ENCODE results near the gene SLIT3. TPM values are rescaled to one million over a fixed set of nuclear protein-coding genes. Genes with fewer than 3 reads are reported as not detected.

Gene SLIT3
- total and polyA plus RNA-seq, 10 of the 15 experiments (the other 5 are each of a cell fraction or from before 2014, with no cell fraction given), result 0.05 TPM; not detected in 9

DNA sequence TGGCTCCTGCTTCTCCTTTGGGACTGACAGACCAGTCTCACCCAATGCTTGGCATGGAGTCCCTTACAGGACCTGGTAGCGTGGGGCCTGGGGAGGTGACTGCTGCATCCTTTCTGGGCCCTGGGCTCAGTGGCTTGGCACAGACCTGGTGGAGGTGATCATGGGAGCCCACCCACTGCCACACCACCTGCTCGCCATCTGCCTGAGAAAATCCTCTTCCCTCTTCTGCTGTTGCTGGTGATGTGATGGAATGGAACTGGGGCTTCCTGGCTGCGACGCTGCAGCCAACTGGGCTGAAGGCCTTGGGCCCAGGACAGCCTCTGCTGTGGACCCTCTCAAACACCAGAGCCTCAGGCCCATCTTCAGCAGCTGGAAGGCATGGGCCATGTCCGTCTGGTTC, 599.3 kb downstream of the SLIT3 start:
- Histone ChIP-seq H3K9ac (ENCODE audit: control insufficient read depth, insufficient read depth, low read length) (no peak overlapping the region), H3K9me3 (replicated peaks; ENCODE audit: control insufficient read depth, insufficient read depth, low read length) (no peaks in the 10 kb centered on the region), H3K4me3 (no peak overlapping the region), H3K79me2 (ENCODE audit: control insufficient read depth, insufficient read depth, low read length) (no peaks in the 10 kb centered on the region), H3K27me3 (replicated peaks in 1 of 2; ENCODE audit: control insufficient read depth in 2 of 2, insufficient read depth in 2 of 2, low read length in 1 of 2) (no peaks in the 10 kb centered on the region; a peak in 1 of 4 replicates), H4K20me1 (ENCODE audit: control insufficient read depth, insufficient read depth) (no peaks in the 10 kb centered on the region), H3K36me3 (ENCODE audit: control insufficient read depth in 2 of 2, insufficient read depth in 2 of 2, low read length in 1 of 2) (no peaks in the 10 kb centered on the region), H3K4me1 (ENCODE audit: control insufficient read depth, insufficient read depth, low read length) (no peaks in the 10 kb centered on the region), H3K27ac (ENCODE audit: control insufficient read depth, insufficient read depth) (no peak overlapping the region), H2AFZ (ENCODE audit: control insufficient read depth, low read depth, low read length) (no peak overlapping the region), H3K4me2 (ENCODE audit: control insufficient read depth, insufficient read depth) (no peak overlapping the region)
- WGBS (ENCODE audit: insufficient coverage, insufficient replicate concordance, low lambda C conversion rate, missing lambda C conversion rate), result 33% methylated on average over 5 of the region's 5 CpGs
- no peak for DNase-seq (ENCODE audit: low read depth, low spot score)
- POLR2A ChIA-PET, result no interaction called here
- SMC1A ChIA-PET (ENCODE audit: uncharacterized antibody, unreplicated experiment), result no interaction called here
- RAD21 ChIA-PET (ENCODE audit: unreplicated experiment), result no interaction called here
- CTCF ChIA-PET, result interaction anchor here (1.0 kb wide), 1 partner anchor 21 kb away, joined by 3 read pairs; no protein-coding TSS in a partner anchor
- BruUV-seq (replicated peaks), result no TSS peak
- intact Hi-C loops (cut with micrococcal nuclease; ENCODE audit: unreplicated experiment) (loop anchor here (10.0 kb wide), 1 partner anchor 243 kb away; no protein-coding TSS in a partner anchor), in situ Hi-C loops (cut with MboI) (no loop called here)
- ATAC-seq, result no peak
- no peak for FAIRE-seq
- TF ChIP-seq CHD2 (IDR thresholded peaks at IDR 0.05; ENCODE audit: borderline replicate concordance, low read depth, low read length) (no peak), RFX5 (IDR thresholded peaks at IDR 0.05; ENCODE audit: low read depth, low read length) (no peak), BACH1 (IDR thresholded peaks at IDR 0.05; ENCODE audit: borderline replicate concordance) (no peak), IRF4 (IDR thresholded peaks at IDR 0.05; ENCODE audit: low read depth, low read length) (no peak), GABPA (IDR thresholded peaks at IDR 0.05; ENCODE audit: low read depth) (no peak), NBN (IDR thresholded peaks at IDR 0.05) (no peak), YY1 (IDR thresholded peaks at IDR 0.05; ENCODE audit: low read depth, low read length) (no peak), HDAC2 (IDR thresholded peaks at IDR 0.05) (no peak), CBX3 (IDR thresholded peaks at IDR 0.05; ENCODE audit: borderline replicate concordance, low read depth) (no peak), TAF1 (IDR thresholded peaks at IDR 0.05; ENCODE audit: borderline replicate concordance, low read depth, low read length) (no peak), SIN3A (IDR thresholded peaks at IDR 0.05; ENCODE audit: low read depth, low read length) (no peak), ESRRA (IDR thresholded peaks at IDR 0.05; ENCODE audit: low read length) (no peak), DPF2 (IDR thresholded peaks at IDR 0.05) (no peak)
- TF ChIP-seq, protein P1, sequence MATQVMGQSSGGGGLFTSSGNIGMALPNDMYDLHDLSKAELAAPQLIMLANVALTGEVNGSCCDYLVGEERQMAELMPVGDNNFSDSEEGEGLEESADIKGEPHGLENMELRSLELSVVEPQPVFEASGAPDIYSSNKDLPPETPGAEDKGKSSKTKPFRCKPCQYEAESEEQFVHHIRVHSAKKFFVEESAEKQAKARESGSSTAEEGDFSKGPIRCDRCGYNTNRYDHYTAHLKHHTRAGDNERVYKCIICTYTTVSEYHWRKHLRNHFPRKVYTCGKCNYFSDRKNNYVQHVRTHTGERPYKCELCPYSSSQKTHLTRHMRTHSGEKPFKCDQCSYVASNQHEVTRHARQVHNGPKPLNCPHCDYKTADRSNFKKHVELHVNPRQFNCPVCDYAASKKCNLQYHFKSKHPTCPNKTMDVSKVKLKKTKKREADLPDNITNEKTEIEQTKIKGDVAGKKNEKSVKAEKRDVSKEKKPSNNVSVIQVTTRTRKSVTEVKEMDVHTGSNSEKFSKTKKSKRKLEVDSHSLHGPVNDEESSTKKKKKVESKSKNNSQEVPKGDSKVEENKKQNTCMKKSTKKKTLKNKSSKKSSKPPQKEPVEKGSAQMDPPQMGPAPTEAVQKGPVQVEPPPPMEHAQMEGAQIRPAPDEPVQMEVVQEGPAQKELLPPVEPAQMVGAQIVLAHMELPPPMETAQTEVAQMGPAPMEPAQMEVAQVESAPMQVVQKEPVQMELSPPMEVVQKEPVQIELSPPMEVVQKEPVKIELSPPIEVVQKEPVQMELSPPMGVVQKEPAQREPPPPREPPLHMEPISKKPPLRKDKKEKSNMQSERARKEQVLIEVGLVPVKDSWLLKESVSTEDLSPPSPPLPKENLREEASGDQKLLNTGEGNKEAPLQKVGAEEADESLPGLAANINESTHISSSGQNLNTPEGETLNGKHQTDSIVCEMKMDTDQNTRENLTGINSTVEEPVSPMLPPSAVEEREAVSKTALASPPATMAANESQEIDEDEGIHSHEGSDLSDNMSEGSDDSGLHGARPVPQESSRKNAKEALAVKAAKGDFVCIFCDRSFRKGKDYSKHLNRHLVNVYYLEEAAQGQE (IDR thresholded peaks at IDR 0.05; ENCODE audit: low read depth, low read length), result no peak
- TF ChIP-seq, protein P2, sequence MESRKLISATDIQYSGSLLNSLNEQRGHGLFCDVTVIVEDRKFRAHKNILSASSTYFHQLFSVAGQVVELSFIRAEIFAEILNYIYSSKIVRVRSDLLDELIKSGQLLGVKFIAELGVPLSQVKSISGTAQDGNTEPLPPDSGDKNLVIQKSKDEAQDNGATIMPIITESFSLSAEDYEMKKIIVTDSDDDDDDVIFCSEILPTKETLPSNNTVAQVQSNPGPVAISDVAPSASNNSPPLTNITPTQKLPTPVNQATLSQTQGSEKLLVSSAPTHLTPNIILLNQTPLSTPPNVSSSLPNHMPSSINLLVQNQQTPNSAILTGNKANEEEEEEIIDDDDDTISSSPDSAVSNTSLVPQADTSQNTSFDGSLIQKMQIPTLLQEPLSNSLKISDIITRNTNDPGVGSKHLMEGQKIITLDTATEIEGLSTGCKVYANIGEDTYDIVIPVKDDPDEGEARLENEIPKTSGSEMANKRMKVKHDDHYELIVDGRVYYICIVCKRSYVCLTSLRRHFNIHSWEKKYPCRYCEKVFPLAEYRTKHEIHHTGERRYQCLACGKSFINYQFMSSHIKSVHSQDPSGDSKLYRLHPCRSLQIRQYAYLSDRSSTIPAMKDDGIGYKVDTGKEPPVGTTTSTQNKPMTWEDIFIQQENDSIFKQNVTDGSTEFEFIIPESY (IDR thresholded peaks at IDR 0.05), result no peak
- TF ChIP-seq, protein P3, sequence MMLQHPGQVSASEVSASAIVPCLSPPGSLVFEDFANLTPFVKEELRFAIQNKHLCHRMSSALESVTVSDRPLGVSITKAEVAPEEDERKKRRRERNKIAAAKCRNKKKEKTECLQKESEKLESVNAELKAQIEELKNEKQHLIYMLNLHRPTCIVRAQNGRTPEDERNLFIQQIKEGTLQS (IDR thresholded peaks at IDR 0.05; ENCODE audit: borderline replicate concordance, extremely low read depth, low read depth, low read length), result no peak
